GM06990 (cell line): ENCODE measurements around the gene APOL2.
"Not testable (repeated sequence)": the region's sequence is repeated elsewhere in the genome, so short reads cannot be mapped to it uniquely, and the experiment has no call there.

Source experiments
- DNase-seq: peaks from one replicate; pipeline ENCODE4 v3.0.0-alpha.2; 2011; ENCODE audit not compliant: insufficient read length; ENCODE audit errors: extremely low read depth
- H3K27me3 ChIP-seq: replicated peaks from 2 replicates; pipeline ENCODE4 v1.6.0; 2011; ENCODE audit warnings: low read length; ENCODE audit not compliant: control insufficient read depth, insufficient read depth
- H3K36me3 ChIP-seq: 2 replicates; pipeline ENCODE4 v1.5.1; 2011; ENCODE audit warnings: low read length; ENCODE audit not compliant: control insufficient read depth, insufficient read depth
- H3K4me3 ChIP-seq: replicated peaks from 2 replicates; pipeline ENCODE4 v1.5.1; 2011; ENCODE audit warnings: low read depth, mild to moderate bottlenecking, control low read depth, low read length
- TF ChIP-seq, protein P1 (sequence below): IDR thresholded peaks from 2 replicates; pipeline ENCODE4 v1.5.1; 2011; ENCODE audit warnings: low read length, control low read depth, mild to moderate bottlenecking, inconsistent platforms; ENCODE audit not compliant: insufficient read depth, poor library complexity, severe bottlenecking

APOL2 gene

DNA sequence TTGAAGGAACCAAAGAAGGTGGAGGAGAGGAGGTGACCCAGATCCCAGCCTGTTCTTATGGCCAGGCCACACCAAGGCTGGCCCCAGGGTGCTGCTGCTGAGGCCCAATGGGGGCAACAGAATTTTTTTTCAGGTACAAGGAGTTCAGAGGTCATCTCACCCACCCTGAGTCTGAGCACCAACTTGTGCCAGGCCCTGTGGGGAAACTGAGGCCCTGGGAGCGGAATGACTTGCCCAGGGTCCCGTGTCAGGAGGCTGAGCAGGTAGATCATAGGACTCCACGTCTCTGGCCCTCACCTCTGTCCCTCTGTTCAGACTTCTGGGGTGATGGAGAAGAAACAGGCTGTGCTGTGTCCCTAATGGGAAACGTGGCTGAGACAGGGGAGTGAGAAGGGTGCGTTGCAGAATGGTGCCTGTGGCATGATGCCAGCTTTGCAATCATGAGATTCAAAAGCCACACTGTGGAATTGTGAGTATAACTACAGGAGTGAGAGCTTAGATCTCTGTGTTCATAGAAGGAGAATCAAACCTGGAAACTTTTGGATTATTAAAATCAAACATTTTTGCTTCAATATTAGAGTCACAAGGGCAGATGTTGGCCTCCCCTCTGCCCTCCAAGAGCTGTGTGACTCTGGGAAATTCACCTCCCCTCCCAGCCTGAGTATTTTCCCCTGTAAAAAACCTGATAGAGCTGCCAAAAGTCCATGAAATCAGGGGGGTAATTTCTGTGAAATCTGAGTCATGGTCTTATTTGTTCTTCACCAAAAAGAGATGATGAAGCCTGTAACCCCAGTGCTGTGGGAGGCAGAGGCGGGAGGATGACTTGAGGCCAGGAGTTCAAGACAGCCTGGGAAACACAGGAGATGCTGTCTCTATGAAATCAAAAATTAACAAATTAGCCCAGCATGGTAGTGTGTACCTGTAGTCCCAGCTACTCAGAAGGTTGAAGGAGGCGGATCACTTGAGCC lies 14.5 kb upstream of the APOL2 start:
- no peaks in the 10 kb centered on the region for H3K27me3 ChIP-seq
- H3K36me3 ChIP-seq, result peaks cover 2% of the 10 kb centered on the region; the same call in 1 of the 2 replicates
- TF ChIP-seq, protein P1, sequence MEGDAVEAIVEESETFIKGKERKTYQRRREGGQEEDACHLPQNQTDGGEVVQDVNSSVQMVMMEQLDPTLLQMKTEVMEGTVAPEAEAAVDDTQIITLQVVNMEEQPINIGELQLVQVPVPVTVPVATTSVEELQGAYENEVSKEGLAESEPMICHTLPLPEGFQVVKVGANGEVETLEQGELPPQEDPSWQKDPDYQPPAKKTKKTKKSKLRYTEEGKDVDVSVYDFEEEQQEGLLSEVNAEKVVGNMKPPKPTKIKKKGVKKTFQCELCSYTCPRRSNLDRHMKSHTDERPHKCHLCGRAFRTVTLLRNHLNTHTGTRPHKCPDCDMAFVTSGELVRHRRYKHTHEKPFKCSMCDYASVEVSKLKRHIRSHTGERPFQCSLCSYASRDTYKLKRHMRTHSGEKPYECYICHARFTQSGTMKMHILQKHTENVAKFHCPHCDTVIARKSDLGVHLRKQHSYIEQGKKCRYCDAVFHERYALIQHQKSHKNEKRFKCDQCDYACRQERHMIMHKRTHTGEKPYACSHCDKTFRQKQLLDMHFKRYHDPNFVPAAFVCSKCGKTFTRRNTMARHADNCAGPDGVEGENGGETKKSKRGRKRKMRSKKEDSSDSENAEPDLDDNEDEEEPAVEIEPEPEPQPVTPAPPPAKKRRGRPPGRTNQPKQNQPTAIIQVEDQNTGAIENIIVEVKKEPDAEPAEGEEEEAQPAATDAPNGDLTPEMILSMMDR, result no peak
- peak overlapping the region; percentile 82 for H3K4me3 ChIP-seq
- DNase-seq, result no peak

DNA sequence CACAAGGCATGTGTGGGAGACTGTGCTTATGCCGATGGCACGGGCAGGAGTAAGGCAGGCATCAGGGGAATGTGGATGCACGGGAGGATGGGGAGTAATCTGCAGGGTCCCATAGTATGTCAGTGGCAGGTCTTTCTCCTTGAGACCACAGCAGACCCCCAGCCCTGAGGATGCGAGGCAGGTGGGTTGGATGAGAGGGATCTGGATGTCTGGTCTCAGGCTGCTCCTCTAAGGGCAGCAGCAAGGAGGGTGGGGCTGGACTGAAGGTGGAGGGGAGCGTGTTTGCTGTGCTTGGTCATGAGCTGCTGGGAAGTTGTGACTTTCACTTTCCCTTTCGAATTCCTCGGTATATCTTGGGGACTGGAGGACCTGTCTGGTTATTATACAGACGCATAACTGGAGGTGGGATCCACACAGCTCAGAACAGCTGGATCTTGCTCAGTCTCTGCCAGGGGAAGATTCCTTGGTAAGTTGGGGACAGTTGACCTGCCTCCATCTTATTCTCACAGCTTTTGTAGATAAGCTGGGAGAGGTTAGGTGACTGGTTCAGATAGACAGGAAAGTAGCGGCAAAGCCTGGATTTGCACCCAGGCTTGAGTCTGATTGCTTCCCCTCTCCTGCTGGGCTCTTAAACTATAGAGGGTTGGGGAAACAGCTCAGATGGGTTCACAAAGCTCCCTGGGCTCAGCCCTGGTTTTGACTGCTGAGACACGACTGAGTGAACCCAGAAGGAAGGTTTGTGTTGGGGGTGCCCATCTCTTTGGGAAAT lies 13.6 kb upstream of the APOL2 start, which contains the start of gene APOL1:
TSS of gene APOL1 (plus strand) at position 380 of the 769 bp plus-strand sequence. CDS start 1,823 bp downstream, outside the sequence.
- H3K36me3 ChIP-seq, result peaks cover 2% of the 10 kb centered on the region; the same call in 1 of the 2 replicates
- peak; percentile 40 for DNase-seq
- no peaks in the 10 kb centered on the region for H3K27me3 ChIP-seq
- peak within 1 kb of the TSS; percentile 82 for H3K4me3 ChIP-seq
- TF ChIP-seq, protein P1, result no peak

DNA sequence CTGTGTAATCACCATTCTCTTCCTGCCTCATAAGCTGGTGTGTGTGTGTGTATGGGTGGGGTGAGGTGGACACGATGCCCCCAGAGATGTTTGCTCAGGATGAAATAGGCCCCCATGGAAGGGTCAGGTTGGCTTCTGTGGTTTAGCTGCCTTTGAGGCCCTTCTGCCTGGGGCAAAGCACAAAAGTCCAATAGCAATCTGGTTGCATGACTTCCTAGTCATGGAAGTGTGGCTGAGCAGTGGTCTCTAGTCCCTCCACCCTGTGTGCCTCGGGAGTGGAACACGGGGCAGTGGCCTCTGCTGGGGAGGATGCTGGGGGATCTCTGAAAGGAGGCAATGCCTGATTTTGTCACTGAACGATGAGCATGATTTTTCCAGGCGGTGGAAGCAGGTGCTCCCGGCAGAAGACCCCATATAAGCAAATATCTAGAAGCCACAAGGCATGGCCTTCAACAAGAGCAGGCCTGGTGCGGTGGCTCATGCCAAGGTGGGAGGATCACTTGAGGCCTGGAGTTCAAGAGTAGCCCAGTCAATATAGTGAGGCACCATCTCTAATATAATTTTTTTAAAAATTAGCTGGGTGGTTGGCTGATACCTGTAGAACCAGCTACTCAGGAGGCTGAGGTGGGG lies 12.8 kb upstream of the APOL2 start:
- H3K27me3 ChIP-seq, H3K4me3 ChIP-seq, DNase-seq: not testable (repeated sequence)

DNA sequence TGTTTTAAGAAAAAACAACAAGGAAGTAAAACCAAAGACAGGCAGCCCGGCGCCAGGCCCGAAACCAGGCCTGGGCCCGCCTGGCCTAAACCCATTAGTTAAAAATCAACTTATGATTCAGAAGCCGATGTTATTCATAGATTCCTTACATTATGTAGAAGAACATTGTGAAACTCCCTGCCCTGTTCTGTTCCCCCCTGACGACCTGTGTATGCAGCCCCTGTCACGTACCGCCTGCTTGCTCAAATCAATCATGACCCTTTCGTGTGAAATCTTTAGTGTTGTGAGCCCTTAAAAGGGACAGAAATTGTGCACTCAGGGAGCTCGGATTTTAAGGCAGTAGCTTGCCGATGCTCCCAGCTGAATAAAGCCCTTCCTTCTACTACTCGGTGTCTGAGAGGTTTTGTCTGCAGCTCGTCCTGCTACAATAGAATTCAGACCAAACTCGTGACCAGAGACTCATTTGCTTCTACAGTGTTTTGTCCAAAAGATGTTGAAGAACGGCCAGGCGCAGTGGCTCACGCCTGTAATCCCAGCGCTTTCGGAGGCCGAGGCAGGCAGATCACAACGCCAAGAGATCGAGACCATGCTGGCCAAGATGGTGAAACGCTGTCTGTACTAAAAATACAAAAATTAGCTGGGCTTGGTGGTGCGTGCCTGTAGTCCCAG lies 11.1 kb upstream of the APOL2 start:
- not testable (repeated sequence) for H3K36me3 ChIP-seq, H3K4me3 ChIP-seq, DNase-seq, H3K27me3 ChIP-seq

More for the DNA sequence above, 12.8 kb upstream of the APOL2 start:
- H3K36me3 ChIP-seq, result not testable (repeated sequence)

DNA sequence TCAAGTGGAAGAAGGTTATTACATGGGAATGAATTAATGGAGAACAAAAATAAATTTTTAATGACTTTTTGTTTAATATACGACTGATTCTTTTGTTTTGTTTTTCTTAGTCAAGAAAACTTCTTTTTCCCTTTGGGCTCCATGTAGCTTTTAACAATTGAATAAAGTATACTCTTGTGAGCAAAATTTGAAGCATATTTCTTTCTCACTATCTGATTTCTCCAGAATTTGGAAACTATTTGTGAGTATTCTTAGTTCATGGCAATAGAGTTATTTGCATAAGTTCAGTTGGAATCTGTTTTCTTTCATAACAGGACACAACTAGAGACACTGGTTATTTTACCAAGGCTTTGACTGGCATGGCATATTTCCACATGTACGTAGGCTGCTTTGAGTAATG lies 9.8 kb upstream of the APOL2 start:
- Histone ChIP-seq H3K36me3 (no peaks in the 10 kb centered on the region), H3K4me3 (no peak overlapping the region), H3K27me3 (no peaks in the 10 kb centered on the region)
- no peak for DNase-seq
- TF ChIP-seq, protein P1, result no peak

DNA sequence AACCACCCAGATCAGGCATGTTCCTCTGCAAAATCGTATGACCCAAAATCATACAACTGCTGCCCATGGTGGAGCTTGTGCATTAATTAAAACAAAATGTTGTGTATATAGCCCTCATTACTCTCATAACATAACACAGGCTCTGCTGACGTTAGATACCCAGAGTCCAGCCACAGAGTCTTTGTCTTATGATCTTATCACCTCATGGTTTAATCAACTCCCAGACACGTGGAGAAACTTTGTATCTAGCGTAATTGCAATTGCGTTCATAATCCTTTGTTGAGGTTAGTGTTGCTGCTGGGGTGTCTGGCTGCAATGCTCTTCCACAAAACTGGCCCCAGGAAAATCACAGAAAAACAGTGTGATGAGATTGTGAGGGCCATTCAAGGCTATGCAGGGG lies 8.6 kb upstream of the APOL2 start:
- no peak for DNase-seq
- Histone ChIP-seq H3K4me3 (no peak overlapping the region), H3K27me3 (no peaks in the 10 kb centered on the region), H3K36me3 (no peaks in the 10 kb centered on the region)
- TF ChIP-seq, protein P1, result no peak
